K562 (cell line): Measurements from ENCODE around the gene TOR1AIP2. TPM values are rescaled to one million over a fixed set of nuclear protein-coding genes. Genes with fewer than 3 reads are reported as not detected.

ENCODE experiments used
- ATAC-seq: fragments of 200-7000 bp; cut with Tn5 transposase; 3 replicates; pipeline ENCODE4 v1.9.1; 2020; ENCODE audit warnings: moderate library complexity
- BruUV-seq: library from RNA; stranded (reverse); fragments of 400-500 nt; replicated peaks from 2 replicates; lab custom pipeline; 2021; lab: Mats Ljungman, UMichigan
- CTCF ChIA-PET: fragments of 300-600 bp; formaldehyde crosslinking; extraction: SDS; loops from one replicate; lab custom pipeline; 2021; ENCODE audit warnings: low intra/inter-chr PET ratio; lab: Yijun Ruan, JAX
- POLR2A ChIA-PET: fragments of 300-600, 350-650 bp; sonication (Branson Sonifier 250); formaldehyde crosslinking; extraction: SDS; loops from one replicate; lab custom pipeline; 2021; ENCODE audit warnings: antibody characterized with exemption, inconsistent platforms; lab: Yijun Ruan, JAX
- DNase-seq, 4 experiments: peaks; one replicate each; pipeline versions ENCODE4 v3.0.0 to v3.0.0-alpha.2; 2011 to 2018; ENCODE audit warnings: low spot score in 3 of 4, mixed read lengths in 3 of 4; ENCODE audit errors: extremely low read depth in 1 of 4
- FAIRE-seq: peaks from 2 replicates; lab custom pipeline; 2011; peaks lifted over from hg19 to GRCh38; lab: Jason Lieb, UNC
- H2AFZ ChIP-seq: 2 replicates; pipeline ENCODE4 v1.6.0; 2011; ENCODE audit warnings: low read depth, low read length, control low read depth, inconsistent platforms
- H3K27ac ChIP-seq: fragments of 200-600 bp; 3 replicates; pipeline ENCODE4 v1.8.0; 2011; ENCODE audit warnings: low read depth, mild to moderate bottlenecking, control low read depth, inconsistent platforms, low read length, moderate library complexity, mixed read lengths; ENCODE audit errors: extremely low read depth
- H3K27me3 ChIP-seq, 2 experiments: fragments of 300-600 bp in 1 of 2; 2 replicates in 1 of 2; 3 replicates in 1 of 2; pipeline versions ENCODE4 v1.6.0 to v1.8.0; 2011; ENCODE audit warnings: inconsistent platforms in 2 of 2, low read length in 2 of 2, mild to moderate bottlenecking in 1 of 2, mixed read lengths in 1 of 2, moderate library complexity in 1 of 2; ENCODE audit not compliant: control insufficient read depth in 2 of 2, insufficient read depth in 2 of 2
- H3K36me3 ChIP-seq: fragments of 300-600 bp; 3 replicates; pipeline ENCODE4 v1.8.0; 2011; ENCODE audit warnings: mild to moderate bottlenecking, low read length, inconsistent platforms; ENCODE audit not compliant: control insufficient read depth, insufficient read depth
- H3K4me1 ChIP-seq, 2 experiments: fragments of 200-600 bp in 1 of 2; replicated peaks in 1 of 2; 2 replicates in 1 of 2; 3 replicates in 1 of 2; pipeline versions ENCODE4 v1.5.1 to v1.8.0; 2011; ENCODE audit warnings: inconsistent platforms in 2 of 2, low read length in 2 of 2, mild to moderate bottlenecking in 1 of 2, mixed read lengths in 1 of 2, moderate library complexity in 1 of 2; ENCODE audit not compliant: control insufficient read depth in 2 of 2, insufficient read depth in 2 of 2
- H3K4me2 ChIP-seq: 2 replicates; pipeline ENCODE4 v1.6.1; 2011; ENCODE audit warnings: low read length, control low read depth, inconsistent platforms, mixed read lengths; ENCODE audit not compliant: insufficient read depth
- H3K4me3 ChIP-seq: fragments of 200-600 bp; sonication (generic), shearing (Covaris generic); 2 replicates; pipeline ENCODE4 v1.5.1; 2016; ENCODE audit warnings: control low read depth, inconsistent platforms
- H3K79me2 ChIP-seq: fragments of 200-600 bp; 3 replicates; pipeline ENCODE4 v1.8.0; 2011; ENCODE audit warnings: low read length, inconsistent platforms; ENCODE audit not compliant: control insufficient read depth, insufficient read depth
- H3K9ac ChIP-seq, 2 experiments: 2 replicates each; pipeline versions ENCODE4 v1.6.0 to v1.6.1; 2011; ENCODE audit warnings: low read depth in 2 of 2, low read length in 2 of 2, control low read depth in 1 of 2, inconsistent platforms in 1 of 2, mild to moderate bottlenecking in 1 of 2, mixed read lengths in 1 of 2; ENCODE audit not compliant: insufficient read depth in 1 of 2
- H3K9me1 ChIP-seq: one replicate; pipeline ENCODE4 v1.6.0; 2011; ENCODE audit warnings: inconsistent platforms, mild to moderate bottlenecking, low read length, moderate library complexity; ENCODE audit not compliant: control insufficient read depth, insufficient read depth
- H3K9me3 ChIP-seq: replicated peaks from 2 replicates; pipeline ENCODE4 v1.5.1; 2011; ENCODE audit warnings: low read depth, low read length, inconsistent platforms; ENCODE audit not compliant: control insufficient read depth, insufficient read depth
- H4K20me1 ChIP-seq: replicated peaks from 2 replicates; pipeline ENCODE4 v1.6.1; 2011; ENCODE audit warnings: low read length, inconsistent platforms, mixed read lengths; ENCODE audit not compliant: control insufficient read depth, insufficient read depth
- HMBOX1 ChIP-seq: sonication (generic); IDR thresholded peaks from 2 replicates; pipeline ENCODE4 v1.6.1; 2016
- JUND ChIP-seq, 2 experiments: IDR thresholded peaks; 2 replicates in 1 of 2; 3 replicates in 1 of 2; pipeline ENCODE4 v1.6.1; 2011; ENCODE audit warnings: borderline replicate concordance in 2 of 2, low read depth in 2 of 2, low read length in 2 of 2, improper control_type of control experiment in 1 of 2, missing biosample characterization in 1 of 2, missing genetic modification characterization in 1 of 2, missing genetic modification reagents in 1 of 2
- LEF1 ChIP-seq: fragments of 450-650 bp; IDR thresholded peaks from 2 replicates; pipeline ENCODE4 v1.6.1; 2016; ENCODE audit warnings: mild to moderate bottlenecking
- MEIS2 ChIP-seq: fragments of 450-650 bp; IDR thresholded peaks from 2 replicates; pipeline ENCODE4 v1.6.1; 2014; ENCODE audit warnings: mild to moderate bottlenecking; ENCODE audit not compliant: partially characterized antibody
- NFRKB ChIP-seq: fragments of 450-650 bp; IDR thresholded peaks from 2 replicates; pipeline ENCODE4 v1.6.1; 2016; ENCODE audit warnings: low read depth
- PBX2 ChIP-seq, 2 experiments: IDR thresholded peaks in 1 of 2; conservative IDR thresholded peaks in 1 of 2; 2 replicates each; pipeline ENCODE4 v1.6.1; 2016; ENCODE audit warnings: low read depth in 2 of 2, mild to moderate bottlenecking in 1 of 2, missing compliant biosample characterization in 1 of 2, missing genetic modification characterization in 1 of 2, moderate library complexity in 1 of 2
- PHF20 ChIP-seq: fragments of 450-650 bp; IDR thresholded peaks from 2 replicates; pipeline ENCODE4 v1.6.1; 2018; ENCODE audit not compliant: partially characterized antibody
- SPI1 ChIP-seq: IDR thresholded peaks from 2 replicates; pipeline ENCODE4 v1.6.1; 2011; ENCODE audit warnings: low read depth, low read length, control low read depth, borderline replicate concordance
- ZBTB7A ChIP-seq: IDR thresholded peaks from 2 replicates; pipeline ENCODE4 v1.6.1; 2011; ENCODE audit warnings: low read depth, mild to moderate bottlenecking, low read length, moderate library complexity, borderline replicate concordance; ENCODE audit not compliant: control insufficient read depth
- ZEB2 ChIP-seq: fragments of 450-650 bp; IDR thresholded peaks from 2 replicates; pipeline ENCODE4 v1.6.1; 2016
- ZNF609 ChIP-seq: sonication (generic); formaldehyde crosslinking; IDR thresholded peaks from 2 replicates; pipeline ENCODE4 v1.8.1; 2023; ENCODE audit warnings: missing genetic modification reagents, mild to moderate bottlenecking, borderline replicate concordance
- WGBS: fragments of 100-300 bp; shearing (Covaris generic); methylation state at CpG from one replicate; pipeline ENCODE4 v1.1.6; 2016; ENCODE audit warnings: low coverage, mixed read lengths; ENCODE audit not compliant: insufficient coverage; ENCODE audit errors: missing lambda C conversion rate; 5-methylcytosine and 5-hydroxymethylcytosine counted together
- in situ Hi-C: fragments of 300-500 bp; cut with MboI; formaldehyde crosslinking; loops from 4 replicates; pipeline ENCODE4 v1.15.0; 2018; ENCODE audit warnings: inconsistent platforms, mixed read lengths
- intact Hi-C: fragments of 100-400 bp; cut with micrococcal nuclease; formaldehyde crosslinking; loops from 2 replicates; pipeline ENCODE4 v1.14.2; 2022
- polyA plus RNA-seq, 8 experiments: library from polyadenylated mRNA; depleted of rRNA in 4 of 8; stranded (reverse) in 5 of 8; unstranded in 3 of 8; fragments of >200 nt; fragmentation: Nextera tagmentation in 2 of 8; fragmentation: Illumina TruSeq in 1 of 8; extraction: Ambion mirVana in 2 of 8; extraction: Trizol in 1 of 8; gene quantifications; 2 replicates each; pipeline versions ENCODE4 v1.2.1 to v1.2.3, GENCODE V29; 2011 to 2014; ENCODE audit warnings: inconsistent platforms in 1 of 8, missing spikeins in 1 of 8
- total RNA-seq, 7 experiments: library from RNA; depleted of rRNA in 6 of 7; stranded (reverse); fragments of >200 nt in 6 of 7; fragmentation: Illumina TruSeq in 2 of 7; extraction: Trizol in 2 of 7; gene quantifications; 2 replicates each; pipeline versions ENCODE4 v1.2.1 to v1.2.3, GENCODE V29; 2011 to 2021; ENCODE audit warnings: low replicate concordance in 1 of 7

Gene TOR1AIP2
- total and polyA plus RNA-seq, 9 of the 15 experiments (the other 6 are each of a cell fraction or from before 2014, with no cell fraction given) = 16.7 to 122 (median 41.4) TPM

GRCh38 chr1:179825206-179825605 is 52.4 kb downstream of the TOR1AIP2 start (continued):
- TF ChIP-seq NFRKB (no peak), ZNF609 (CRISPR knock-in tag) (no peak)

- H3K9me3 ChIP-seq = no peaks in the 10 kb centered on the region
- no peak overlapping the region for H3K4me3 ChIP-seq
- peak overlapping the region; percentile 30; the same call in 1 of the 2 replicates for H2AFZ ChIP-seq
- in situ Hi-C loops (no loop called here), intact Hi-C loops (no loop called here)
- no peak overlapping the region for H3K27ac ChIP-seq
- H3K9me1 ChIP-seq = no peaks in the 10 kb centered on the region
- H3K4me2 ChIP-seq = no peak overlapping the region
- peaks cover 3 to 5% of the 10 kb centered on the region in 2 experiments for H3K4me1 ChIP-seq
- H3K79me2 ChIP-seq = no peaks in the 10 kb centered on the region
- no peaks in the 10 kb centered on the region for H3K36me3 ChIP-seq
- H4K20me1 ChIP-seq = no peaks in the 10 kb centered on the region
- peaks cover 24 to 40% of the 10 kb centered on the region in 2 experiments for H3K27me3 ChIP-seq
- BruUV-seq = no TSS peak
- FAIRE-seq (no peak), ATAC-seq (peak; percentile 70), DNase-seq (no peak)
- WGBS = 13% methylated on average over 6 of the region's 6 CpGs
- H3K9ac ChIP-seq = no peak overlapping the region
- CTCF ChIA-PET = interaction anchor here (0.7 kb wide), 1 partner anchor 35 kb away, joined by 3 read pairs; no protein-coding TSS in a partner anchor
- POLR2A ChIA-PET = interaction anchor here (0.6 to 3.8 kb wide), 3 partner anchors 11 to 604 kb away, joined by 3 to 14 read pairs (median 5); no protein-coding TSS in a partner anchor
- TF ChIP-seq HMBOX1 = no peak
- no peak for TF ChIP-seq PBX2 (CRISPR knock-in tag; IDR thresholded peaks at IDR 0.05; ENCODE audit: low read depth)
- peak; percentile 19; the same call in 1 of the 2 replicates for TF ChIP-seq PBX2 (tag; conservative IDR thresholded peaks at IDR 0.05; ENCODE audit: low read depth)
- no peak for TF ChIP-seq LEF1
- TF ChIP-seq PHF20 = no peak
- peak; percentile 47; the same call in 1 of the 2 replicates for TF ChIP-seq JUND (IDR thresholded peaks at IDR 0.05; ENCODE audit: borderline replicate concordance, low read depth, low read length)
- no peak; the same call in 2 of the 3 replicates for TF ChIP-seq JUND (tag; IDR thresholded peaks at IDR 0.05; ENCODE audit: borderline replicate concordance, low read depth, low read length)
- peak; percentile 55 for TF ChIP-seq MEIS2
- no peak for TF ChIP-seq ZBTB7A
- TF ChIP-seq SPI1 = peak; percentile 92
- TF ChIP-seq ZEB2 = peak; percentile 32; the same call in 1 of the 2 replicates
Measured at GRCh38 chr1:179824265-179824664, 53.3 kb downstream of the TOR1AIP2 start.
